ENCODE data around the gene KRT33B. TPM values are rescaled to one million over a fixed set of nuclear protein-coding genes. Genes with fewer than 3 reads are reported as not detected.
"Not testable (repeated sequence)": the region's sequence is repeated elsewhere in the genome, so short reads cannot be mapped to it uniquely, and the experiment has no call there.

KRT33B gene
- total RNA-seq, 4 donors from 2014 or later = not detected

GRCh38 chr17:41360296-41360995 lies 9.2 kb downstream of the KRT33B start:
- no peak overlapping the region for H3K27ac ChIP-seq
- H3K4me1 ChIP-seq = no peaks in the 10 kb centered on the region
- H3K36me3 ChIP-seq = no peaks in the 10 kb centered on the region
- H3K9me3 ChIP-seq = peaks cover 0 to 4% (median 0%) of the 10 kb centered on the region in 3 donors
- no peak for TF ChIP-seq EP300 (IDR thresholded peaks at IDR 0.05)
- no peak for TF ChIP-seq POLR2A (IDR thresholded peaks at IDR 0.05)
- TF ChIP-seq POLR2AphosphoS5 (IDR thresholded peaks at IDR 0.05) = no peak
- no peak for TF ChIP-seq CTCF (IDR thresholded peaks at IDR 0.05)
- no peak for ATAC-seq
- no peaks in the 10 kb centered on the region for H3K27me3 ChIP-seq
- no peak overlapping the region for H3K4me3 ChIP-seq
- WGBS, 2 donors (ENCODE audit: low coverage in 1 of 2) = 67 to 76% methylated on average over 3 to 5 of the region's 5 CpGs

DNA sequence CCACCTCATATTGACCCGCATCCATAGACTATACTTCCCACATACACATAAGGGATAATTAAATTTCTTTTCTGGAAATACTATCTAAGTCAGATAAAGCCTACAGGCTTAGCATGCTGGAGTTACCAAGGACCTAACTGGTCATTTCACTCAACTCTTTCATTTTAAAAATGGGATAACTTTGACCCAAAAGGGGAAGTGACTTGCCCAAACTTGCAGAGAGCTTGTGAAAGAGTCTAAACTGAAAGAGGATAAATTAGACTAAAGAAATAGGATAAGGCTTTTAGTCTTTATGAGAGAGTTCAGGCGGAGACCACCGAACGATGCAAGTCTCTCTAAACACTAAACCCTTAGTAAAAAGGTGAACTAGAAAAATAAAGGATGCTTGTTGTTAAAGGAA lies 15.1 kb downstream of the KRT33B start:
- 93 to 95% methylated on average over 4 of the region's 4 CpGs for WGBS, 2 donors (ENCODE audit: low coverage in 1 of 2)
- Histone ChIP-seq H3K4me1 (no peaks in the 10 kb centered on the region), H3K9me3 (peaks cover 0 to 4% (median 0%) of the 10 kb centered on the region in 3 donors), H3K27ac (no peak overlapping the region), H3K27me3 (no peaks in the 10 kb centered on the region), H3K4me3 (no peak overlapping the region), H3K36me3 (no peaks in the 10 kb centered on the region)
- no peak for ATAC-seq
- TF ChIP-seq POLR2AphosphoS5 (IDR thresholded peaks at IDR 0.05) (no peak), POLR2A (IDR thresholded peaks at IDR 0.05) (no peak), CTCF (IDR thresholded peaks at IDR 0.05) (no peak), EP300 (IDR thresholded peaks at IDR 0.05) (no peak)

- Histone ChIP-seq H3K4me3 (no peak overlapping the region), H3K4me1 (no peaks in the 10 kb centered on the region), H3K36me3 (no peaks in the 10 kb centered on the region), H3K9me3 (peaks cover 0 to 4% (median 0%) of the 10 kb centered on the region in 3 donors), H3K27ac (no peak overlapping the region), H3K27me3 (no peaks in the 10 kb centered on the region)
- no peak for ATAC-seq
- 68 to 84% methylated on average over 6 to 7 of the region's 7 CpGs for WGBS, 2 donors (ENCODE audit: low coverage in 1 of 2)
- TF ChIP-seq POLR2A (IDR thresholded peaks at IDR 0.05) (no peak), CTCF (IDR thresholded peaks at IDR 0.05) (no peak), EP300 (IDR thresholded peaks at IDR 0.05) (no peak), POLR2AphosphoS5 (IDR thresholded peaks at IDR 0.05) (no peak)
These were observed 16.8 kb downstream of the KRT33B start for GRCh38 chr17:41352597-41353366.

- no peak overlapping the region for H3K27ac ChIP-seq
- no peaks in the 10 kb centered on the region for H3K4me1 ChIP-seq
- 75 to 88% methylated on average over 1 to 2 of the region's 2 CpGs for WGBS, 2 donors (ENCODE audit: low coverage in 1 of 2)
- H3K9me3 ChIP-seq = peaks cover 0 to 2% (median 0%) of the 10 kb centered on the region in 3 donors
- no peak for TF ChIP-seq CTCF (IDR thresholded peaks at IDR 0.05)
- TF ChIP-seq EP300 (IDR thresholded peaks at IDR 0.05) = no peak
- no peak for TF ChIP-seq POLR2AphosphoS5 (IDR thresholded peaks at IDR 0.05)
- TF ChIP-seq POLR2A (IDR thresholded peaks at IDR 0.05) = no peak
- ATAC-seq = no peak
- H3K36me3 ChIP-seq = no peaks in the 10 kb centered on the region
- no peaks in the 10 kb centered on the region for H3K27me3 ChIP-seq
- H3K4me3 ChIP-seq = no peak overlapping the region
These were observed 18.4 kb downstream of the KRT33B start for GRCh38 chr17:41351177-41351576.

DNA sequence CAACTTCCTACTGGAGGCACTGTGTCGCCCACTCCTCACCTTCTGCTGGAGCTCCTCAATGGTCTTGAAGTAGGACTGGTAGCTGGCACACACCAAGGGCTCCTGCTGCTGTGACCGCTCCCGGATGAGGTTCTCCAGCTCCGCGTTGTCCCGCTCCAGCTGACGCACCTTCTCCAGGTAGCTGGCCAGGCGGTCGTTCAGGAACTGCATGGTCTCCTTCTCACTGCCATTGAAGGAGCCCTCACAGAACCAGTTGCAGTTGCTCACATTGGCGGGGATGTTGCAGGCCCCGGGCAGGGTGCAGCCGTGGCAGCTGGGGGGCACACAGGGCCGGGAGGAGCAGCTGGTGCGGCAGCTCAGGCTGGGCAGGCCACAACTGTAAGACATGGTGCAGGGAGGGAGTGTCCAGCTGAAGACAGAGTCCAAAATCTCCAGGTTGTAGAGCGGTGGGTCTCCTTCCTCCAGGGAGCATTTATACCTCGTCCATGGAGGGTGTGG lies 19.2 kb downstream of the KRT33B start, which contains the start of gene KRT33A:
KRT33A (minus strand) TSS at position 448 of the 498 bp plus-strand sequence; CDS start at position 387, 61 bp downstream.
- not testable (repeated sequence) for H3K4me3 ChIP-seq, H3K4me1 ChIP-seq, H3K27ac ChIP-seq, ATAC-seq, H3K9me3 ChIP-seq, H3K36me3 ChIP-seq, H3K27me3 ChIP-seq
- 69 to 86% methylated on average over 2 to 9 of the region's 16 CpGs for WGBS, 2 donors (ENCODE audit: low coverage in 1 of 2)
